Measurements from ENCODE around the gene ARID4B. TPM values are rescaled to one million over a fixed set of nuclear protein-coding genes. Genes with fewer than 3 reads are reported as not detected.
"Not testable (repeated sequence)": the region's sequence is repeated elsewhere in the genome, so short reads cannot be mapped to it uniquely, and the experiment has no call there.

ARID4B gene
- total RNA-seq, 6 experiments from 2014 or later, result 19.4 to 22.8 (median 20.5) TPM

GRCh38 chr1:235206533-235207208 lies 121.3 kb downstream of the ARID4B start:
- Mint-ChIP-seq H3K36me3 (ENCODE audit: low read depth) (peaks cover 15% of the 10 kb centered on the region), H3K27ac (no peak overlapping the region), H3K4me1 (ENCODE audit: low read depth) (peaks cover 19% of the 10 kb centered on the region), H3K27me3 (ENCODE audit: insufficient read depth) (no peaks in the 10 kb centered on the region; the same call in none of the 2 replicates), H3K4me3 (no peak overlapping the region), H3K9me3 (no peaks in the 10 kb centered on the region)
- TF ChIP-seq, protein P1, sequence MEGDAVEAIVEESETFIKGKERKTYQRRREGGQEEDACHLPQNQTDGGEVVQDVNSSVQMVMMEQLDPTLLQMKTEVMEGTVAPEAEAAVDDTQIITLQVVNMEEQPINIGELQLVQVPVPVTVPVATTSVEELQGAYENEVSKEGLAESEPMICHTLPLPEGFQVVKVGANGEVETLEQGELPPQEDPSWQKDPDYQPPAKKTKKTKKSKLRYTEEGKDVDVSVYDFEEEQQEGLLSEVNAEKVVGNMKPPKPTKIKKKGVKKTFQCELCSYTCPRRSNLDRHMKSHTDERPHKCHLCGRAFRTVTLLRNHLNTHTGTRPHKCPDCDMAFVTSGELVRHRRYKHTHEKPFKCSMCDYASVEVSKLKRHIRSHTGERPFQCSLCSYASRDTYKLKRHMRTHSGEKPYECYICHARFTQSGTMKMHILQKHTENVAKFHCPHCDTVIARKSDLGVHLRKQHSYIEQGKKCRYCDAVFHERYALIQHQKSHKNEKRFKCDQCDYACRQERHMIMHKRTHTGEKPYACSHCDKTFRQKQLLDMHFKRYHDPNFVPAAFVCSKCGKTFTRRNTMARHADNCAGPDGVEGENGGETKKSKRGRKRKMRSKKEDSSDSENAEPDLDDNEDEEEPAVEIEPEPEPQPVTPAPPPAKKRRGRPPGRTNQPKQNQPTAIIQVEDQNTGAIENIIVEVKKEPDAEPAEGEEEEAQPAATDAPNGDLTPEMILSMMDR (IDR thresholded peaks at IDR 0.05), result no peak
- no peak for DNase-seq

- H3K4me3 Mint-ChIP-seq, result no peak overlapping the region
- no peaks in the 10 kb centered on the region; the same call in none of the 2 replicates for H3K27me3 Mint-ChIP-seq (ENCODE audit: insufficient read depth)
- H3K4me1 Mint-ChIP-seq (ENCODE audit: low read depth), result peaks cover 13% of the 10 kb centered on the region
- H3K9me3 Mint-ChIP-seq, result no peaks in the 10 kb centered on the region
- TF ChIP-seq, protein P1 (IDR thresholded peaks at IDR 0.05), result no peak
- DNase-seq, result no peak
- no peak overlapping the region for H3K27ac Mint-ChIP-seq
- H3K36me3 Mint-ChIP-seq (ENCODE audit: low read depth), result peaks cover 15% of the 10 kb centered on the region
These were observed 122.3 kb downstream of the ARID4B start for GRCh38 chr1:235205687-235206086.

- Mint-ChIP-seq H3K4me1 (ENCODE audit: low read depth) (peaks cover 16% of the 10 kb centered on the region), H3K9me3 (no peaks in the 10 kb centered on the region), H3K4me3 (no peak overlapping the region), H3K27me3 (ENCODE audit: insufficient read depth) (no peaks in the 10 kb centered on the region; the same call in none of the 2 replicates), H3K36me3 (ENCODE audit: low read depth) (peaks cover 21% of the 10 kb centered on the region), H3K27ac (no peak overlapping the region)
- no peak for DNase-seq
- TF ChIP-seq, protein P1 (IDR thresholded peaks at IDR 0.05), result no peak
These were observed 124.6 kb downstream of the ARID4B start for GRCh38 chr1:235203428-235203827.

DNA sequence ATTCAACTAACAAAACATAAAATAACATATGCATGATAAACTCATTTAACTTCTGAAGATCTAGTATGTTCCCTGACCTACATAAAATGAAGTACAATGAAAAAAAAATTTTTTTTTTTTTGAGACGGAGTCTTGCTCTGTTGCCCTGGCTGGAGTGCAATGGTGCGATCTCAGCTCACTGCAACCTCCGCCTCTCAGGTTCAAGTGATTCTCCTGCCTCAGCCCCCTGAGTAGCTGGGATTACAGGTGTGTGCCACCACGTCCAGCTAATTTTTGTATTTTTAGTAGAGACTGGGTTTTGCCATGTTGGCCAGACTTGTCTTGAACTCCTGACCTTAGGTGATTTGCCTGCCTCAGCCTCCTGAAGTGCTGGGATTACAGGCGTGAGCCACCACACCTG lies 125.5 kb downstream of the ARID4B start:
- H3K36me3 Mint-ChIP-seq (ENCODE audit: low read depth), result peaks cover 21% of the 10 kb centered on the region
- H3K27ac Mint-ChIP-seq, H3K4me3 Mint-ChIP-seq: not testable (repeated sequence)

DNA sequence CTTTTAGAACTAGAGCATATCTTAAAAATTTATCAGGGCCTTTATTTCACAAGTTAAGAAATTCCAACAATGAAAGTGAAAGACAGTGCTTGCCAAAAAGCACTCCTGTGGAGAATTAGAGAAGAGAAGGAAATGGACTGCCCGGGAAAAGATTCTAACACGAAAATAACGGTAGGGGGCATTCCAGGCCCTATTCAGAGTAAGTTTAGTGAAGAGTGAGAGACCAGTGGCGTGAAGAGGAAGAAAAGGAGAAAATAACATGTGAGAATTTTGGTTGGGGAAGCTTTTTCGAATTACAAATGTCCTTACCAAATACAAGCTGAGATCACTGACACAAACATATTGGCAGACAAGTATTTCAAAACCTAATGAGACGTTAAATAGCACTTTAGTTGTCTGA lies 128.5 kb downstream of the ARID4B start:
- H3K27ac Mint-ChIP-seq, result peak overlapping the region; percentile 38
- no peak overlapping the region for H3K4me3 Mint-ChIP-seq
- DNase-seq, result peak; percentile 7
- H3K4me1 Mint-ChIP-seq (ENCODE audit: low read depth), result 0 out of 2 replicates have a peak, but pooled peaks cover 7% of the 10 kb centered on the region
- TF ChIP-seq, protein P1 (IDR thresholded peaks at IDR 0.05), result peak; percentile 38; the same call in 1 of the 2 replicates
- no peaks in the 10 kb centered on the region; the same call in 1 of the 2 replicates for H3K27me3 Mint-ChIP-seq (ENCODE audit: insufficient read depth)
- H3K36me3 Mint-ChIP-seq (ENCODE audit: low read depth), result peaks cover 6% of the 10 kb centered on the region; the same call in 1 of the 2 replicates
- H3K9me3 Mint-ChIP-seq, result no peaks in the 10 kb centered on the region

More for the DNA sequence above, 125.5 kb downstream of the ARID4B start:
- peaks cover 16% of the 10 kb centered on the region for H3K4me1 Mint-ChIP-seq (ENCODE audit: low read depth)
- H3K9me3 Mint-ChIP-seq; DNase-seq; H3K27me3 Mint-ChIP-seq (ENCODE audit: insufficient read depth): not testable (repeated sequence)

- H3K27ac Mint-ChIP-seq, result no peak overlapping the region
- TF ChIP-seq, protein P1 (IDR thresholded peaks at IDR 0.05), result no peak
- no peak overlapping the region for H3K4me3 Mint-ChIP-seq
- peaks cover 7% of the 10 kb centered on the region for H3K36me3 Mint-ChIP-seq (ENCODE audit: low read depth)
- H3K4me1 Mint-ChIP-seq (ENCODE audit: low read depth), result no peaks in the 10 kb centered on the region
- no peaks in the 10 kb centered on the region for H3K9me3 Mint-ChIP-seq
- no peak for DNase-seq
- no peaks in the 10 kb centered on the region; the same call in 1 of the 2 replicates for H3K27me3 Mint-ChIP-seq (ENCODE audit: insufficient read depth)
These were observed 137.5 kb downstream of the ARID4B start for GRCh38 chr1:235190431-235190830.

All from HFFc6 (cell line).